ENCODE results near the gene JADE3.

The JADE3 gene

DNA sequence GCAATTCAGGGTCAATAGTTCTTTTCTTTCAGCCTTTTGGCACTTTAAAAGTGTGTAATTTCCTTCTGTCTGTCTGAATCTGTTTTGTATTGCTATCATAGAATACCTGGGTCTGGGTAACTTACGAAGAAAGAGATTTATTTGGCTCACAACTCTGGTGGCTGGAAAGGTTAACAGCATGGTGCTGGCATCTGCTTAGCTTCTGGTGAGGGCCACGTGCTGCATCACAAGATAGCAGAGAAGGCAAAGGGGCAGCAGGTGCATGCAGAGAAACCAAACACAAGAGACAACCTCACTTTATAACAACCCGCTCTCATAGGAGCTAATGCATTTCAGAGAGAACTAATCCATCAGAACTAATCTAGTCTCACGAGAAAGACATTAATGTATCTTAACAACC lies 184.8 kb downstream of the JADE3 start:
- no peak for DNase-seq (ENCODE audit: low read depth, low spot score)
- H3K27ac ChIP-seq, result no peak overlapping the region

GRCh38 chrX:47098338-47099094 lies 186.3 kb downstream of the JADE3 start:
- DNase-seq (ENCODE audit: low read depth, low spot score), result no peak
- no peak overlapping the region for H3K27ac ChIP-seq

DNA sequence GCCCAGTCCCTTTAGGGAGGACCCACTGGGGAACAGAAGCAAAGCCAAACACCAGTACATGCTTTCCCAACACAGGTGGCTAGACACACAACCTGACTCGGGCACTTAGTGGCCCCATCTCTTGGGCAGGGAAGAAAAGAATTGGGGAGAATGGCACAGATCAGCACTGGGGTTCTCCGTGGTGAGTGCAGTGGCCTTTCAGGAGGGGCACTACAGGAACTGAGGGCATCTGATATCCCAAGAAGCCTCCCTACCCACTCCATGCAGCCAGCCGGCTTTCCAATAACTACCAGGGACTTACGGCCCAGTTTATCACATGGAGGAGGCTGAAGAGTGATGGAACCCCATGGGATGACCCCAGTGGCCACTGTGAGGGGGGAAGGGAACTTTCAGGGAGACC lies 189.0 kb downstream of the JADE3 start:
- DNase-seq (ENCODE audit: low read depth, low spot score), result no peak
- H3K27ac ChIP-seq, result no peak overlapping the region
